NCI-H1417 (cell line): ENCODE data around the gene ZFAND2A.
"Not testable (repeated sequence)": the region's sequence is repeated elsewhere in the genome, so short reads cannot be mapped to it uniquely, and the experiment has no call there.

ENCODE experiments used
- DNase-seq, 3 experiments: peaks; one replicate each; lab custom pipeline; 2025; lab: John Stamatoyannopoulos, UW

ZFAND2A gene

GRCh38 chr7:1124164-1124563 is 35.8 kb downstream of the ZFAND2A start:
- DNase-seq: no peak

GRCh38 chr7:1123715-1124114 is 36.3 kb downstream of the ZFAND2A start:
- no peak for DNase-seq

GRCh38 chr7:1122832-1123501 is 37.0 kb downstream of the ZFAND2A start:
- DNase-seq: no peak

- no peak for DNase-seq
Observed at GRCh38 chr7:1121886-1122831, 37.8 kb downstream of the ZFAND2A start.

- no peak for DNase-seq
Observed at GRCh38 chr7:1121476-1121875, 38.5 kb downstream of the ZFAND2A start.

- no peak for DNase-seq
Observed at GRCh38 chr7:1120791-1121190, 39.2 kb downstream of the ZFAND2A start.

GRCh38 chr7:1119201-1119600 is 40.8 kb downstream of the ZFAND2A start:
- DNase-seq: no peak

- no peak for DNase-seq
Observed at GRCh38 chr7:1117321-1117928, 42.6 kb downstream of the ZFAND2A start.

GRCh38 chr7:1116383-1117008 is 43.5 kb downstream of the ZFAND2A start:
- DNase-seq: not testable (repeated sequence)

- DNase-seq: not testable (repeated sequence)
Observed at GRCh38 chr7:1115171-1116045, 44.6 kb downstream of the ZFAND2A start.

- no peak for DNase-seq
Observed at GRCh38 chr7:1114505-1114904, 45.5 kb downstream of the ZFAND2A start.

GRCh38 chr7:1114088-1114487 is 45.9 kb downstream of the ZFAND2A start:
- no peak for DNase-seq

GRCh38 chr7:1113548-1113885 is 46.5 kb downstream of the ZFAND2A start:
- DNase-seq: no peak

- DNase-seq: no peak
Observed at GRCh38 chr7:1112625-1113547, 47.1 kb downstream of the ZFAND2A start.

GRCh38 chr7:1112109-1112508 is 47.9 kb downstream of the ZFAND2A start:
- no peak for DNase-seq

- DNase-seq: no peak
Observed at GRCh38 chr7:1111156-1111555, 48.8 kb downstream of the ZFAND2A start.

- no peak for DNase-seq
Observed at GRCh38 chr7:1110358-1110757, 49.6 kb downstream of the ZFAND2A start.

GRCh38 chr7:1109581-1110310 is 50.2 kb downstream of the ZFAND2A start:
- no peak for DNase-seq

- no peak for DNase-seq
Observed at GRCh38 chr7:1108264-1108920, 51.6 kb downstream of the ZFAND2A start.
